ENCODE measurements around the gene PGAP3.
"Not testable (repeated sequence)": the region's sequence is repeated elsewhere in the genome, so short reads cannot be mapped to it uniquely, and the experiment has no call there.

Gene PGAP3

GRCh38 chr17:39701784-39702422, 14.0 kb upstream of the PGAP3 start:
- TF ChIP-seq CTCF (IDR thresholded peaks at IDR 0.05; ENCODE audit: borderline replicate concordance, control extremely low read depth, extremely low read depth, insufficient read depth, missing control alignments), result no peak
- in situ Hi-C loops (cut with MboI; ENCODE audit: low sequenced_read_pairs, unreplicated experiment), result no loop called here
- DNase-seq (ENCODE audit: low spot score), result no peak

- TF ChIP-seq CTCF (IDR thresholded peaks at IDR 0.05; ENCODE audit: borderline replicate concordance, control extremely low read depth, extremely low read depth, insufficient read depth, missing control alignments), result no peak
- no peak for DNase-seq (ENCODE audit: low spot score)
- in situ Hi-C loops (cut with MboI; ENCODE audit: low sequenced_read_pairs, unreplicated experiment), result no loop called here
Measured at GRCh38 chr17:39701012-39701783, 13.3 kb upstream of the PGAP3 start.

GRCh38 chr17:39700148-39700987, 12.5 kb upstream of the PGAP3 start:
- in situ Hi-C loops (cut with MboI; ENCODE audit: low sequenced_read_pairs, unreplicated experiment), result no loop called here
- TF ChIP-seq CTCF (IDR thresholded peaks at IDR 0.05; ENCODE audit: borderline replicate concordance, control extremely low read depth, extremely low read depth, insufficient read depth, missing control alignments), result no peak
- no peak for DNase-seq (ENCODE audit: low spot score)

- DNase-seq (ENCODE audit: low spot score), result no peak
- in situ Hi-C loops (cut with MboI; ENCODE audit: low sequenced_read_pairs, unreplicated experiment), result no loop called here
- no peak for TF ChIP-seq CTCF (IDR thresholded peaks at IDR 0.05; ENCODE audit: borderline replicate concordance, control extremely low read depth, extremely low read depth, insufficient read depth, missing control alignments)
Measured at GRCh38 chr17:39699818-39700147, 11.9 kb upstream of the PGAP3 start, which contains the start of gene ERBB2. Gene ERBB2, plus strand, starts transcription at chr17:39700064. Its CDS starts 175 bp downstream, at chr17:39700239.

- DNase-seq (ENCODE audit: low spot score); in situ Hi-C loops (cut with MboI; ENCODE audit: low sequenced_read_pairs, unreplicated experiment): not testable (repeated sequence)
Measured at GRCh38 chr17:39699157-39699817, 11.4 kb upstream of the PGAP3 start.

GRCh38 chr17:39697961-39698360, 10.1 kb upstream of the PGAP3 start:
- in situ Hi-C loops (cut with MboI; ENCODE audit: low sequenced_read_pairs, unreplicated experiment), result no loop called here
- TF ChIP-seq CTCF (IDR thresholded peaks at IDR 0.05; ENCODE audit: borderline replicate concordance, control extremely low read depth, extremely low read depth, insufficient read depth, missing control alignments), result no peak
- no peak for DNase-seq (ENCODE audit: low spot score)
